ENCODE results near the gene LMO1.

The LMO1 gene

GRCh38 chr11:8267280-8267679, 3.6 kb upstream of the LMO1 start:
- H3K9ac ChIP-seq (ENCODE audit: low read length), result no peak overlapping the region
- H3K27me3 ChIP-seq (ENCODE audit: insufficient read depth, low read length), result peaks cover 42% of the 10 kb centered on the region
- H3K9me3 ChIP-seq (ENCODE audit: insufficient read depth, low read depth, low read length), result peaks cover 7% of the 10 kb centered on the region
- no peak for DNase-seq
- H4K8ac ChIP-seq (ENCODE audit: low read depth, low read length), result no peak overlapping the region
- no CpG with 5 or more reads among the region's 5 CpGs for WGBS (ENCODE audit: extremely low coverage, insufficient coverage, insufficient read length)
- no peaks in the 10 kb centered on the region for H3K79me1 ChIP-seq (ENCODE audit: low read length)
- no peak overlapping the region for H3K4me3 ChIP-seq (ENCODE audit: low read depth, low read length)
- no peak overlapping the region for H2AFZ ChIP-seq (ENCODE audit: insufficient read depth, low read length, poor library complexity)
- no peak overlapping the region for H4K12ac ChIP-seq (ENCODE audit: low read depth, low read length)
- no peak overlapping the region for H3K23ac ChIP-seq (ENCODE audit: low read length)
- no peak overlapping the region for H3K4ac ChIP-seq (ENCODE audit: low read depth, low read length)
- H3K4me1 ChIP-seq (ENCODE audit: control insufficient read depth in 1 of 2, insufficient read depth in 2 of 2, low read length in 2 of 2), result peaks cover 6 to 11% of the 10 kb centered on the region in 2 experiments
- H3K4me2 ChIP-seq (ENCODE audit: low read length), result no peak overlapping the region
- no peaks in the 10 kb centered on the region for H3K79me2 ChIP-seq (ENCODE audit: control insufficient read depth, insufficient read depth, low read length, poor library complexity)
- no peak overlapping the region for H2AK5ac ChIP-seq (ENCODE audit: low read length)
- no peak overlapping the region for H3K18ac ChIP-seq (ENCODE audit: low read length)
- H3K14ac ChIP-seq (ENCODE audit: low read length), result no peak overlapping the region
- no peak overlapping the region for H2BK120ac ChIP-seq (ENCODE audit: insufficient read depth, low read length, poor library complexity)
- no peak overlapping the region for H4K91ac ChIP-seq (ENCODE audit: low read depth, low read length)
- H2BK5ac ChIP-seq (ENCODE audit: low read depth, low read length, poor library complexity), result no peak overlapping the region
- H3K36me3 ChIP-seq (ENCODE audit: control insufficient read depth in 1 of 2, insufficient read depth in 2 of 2, low read length in 2 of 2), result no peaks in the 10 kb centered on the region
- H3K27ac ChIP-seq (ENCODE audit: low read depth, low read length), result no peak overlapping the region
- H2BK12ac ChIP-seq (ENCODE audit: low read length), result no peak overlapping the region

- Histone ChIP-seq H3K27me3 (ENCODE audit: insufficient read depth, low read length) (peaks cover 45% of the 10 kb centered on the region), H3K27ac (ENCODE audit: low read depth, low read length) (no peak overlapping the region), H2AFZ (ENCODE audit: insufficient read depth, low read length, poor library complexity) (no peak overlapping the region), H4K12ac (ENCODE audit: low read depth, low read length) (no peak overlapping the region), H3K14ac (ENCODE audit: low read length) (no peak overlapping the region), H3K18ac (ENCODE audit: low read length) (no peak overlapping the region), H3K9ac (ENCODE audit: low read length) (no peak overlapping the region), H3K79me1 (ENCODE audit: low read length) (no peaks in the 10 kb centered on the region), H2BK120ac (ENCODE audit: insufficient read depth, low read length, poor library complexity) (no peak overlapping the region), H3K23ac (ENCODE audit: low read length) (no peak overlapping the region), H3K36me3 (ENCODE audit: control insufficient read depth in 1 of 2, insufficient read depth in 2 of 2, low read length in 2 of 2) (no peaks in the 10 kb centered on the region), H4K91ac (ENCODE audit: low read depth, low read length) (no peak overlapping the region), H3K79me2 (ENCODE audit: control insufficient read depth, insufficient read depth, low read length, poor library complexity) (no peaks in the 10 kb centered on the region), H3K4me3 (ENCODE audit: low read depth, low read length) (no peak overlapping the region), H2BK12ac (ENCODE audit: low read length) (no peak overlapping the region), H4K8ac (ENCODE audit: low read depth, low read length) (no peak overlapping the region), H3K4ac (ENCODE audit: low read depth, low read length) (no peak overlapping the region), H3K9me3 (ENCODE audit: insufficient read depth, low read depth, low read length) (peaks cover 7% of the 10 kb centered on the region), H2AK5ac (ENCODE audit: low read length) (no peak overlapping the region), H3K4me2 (ENCODE audit: low read length) (no peak overlapping the region), H2BK5ac (ENCODE audit: low read depth, low read length, poor library complexity) (no peak overlapping the region), H3K4me1 (ENCODE audit: control insufficient read depth in 1 of 2, insufficient read depth in 2 of 2, low read length in 2 of 2) (peaks cover 6 to 16% of the 10 kb centered on the region in 2 experiments)
- WGBS (ENCODE audit: extremely low coverage, insufficient coverage, insufficient read length), result no CpG with 5 or more reads among the region's 11 CpGs
- no peak for DNase-seq
These were observed 2.9 kb upstream of the LMO1 start for GRCh38 chr11:8266246-8267241.

GRCh38 chr11:8265681-8266241, 2.1 kb upstream of the LMO1 start:
- Histone ChIP-seq H3K36me3 (ENCODE audit: control insufficient read depth in 1 of 2, insufficient read depth in 2 of 2, low read length in 2 of 2) (no peaks in the 10 kb centered on the region), H3K27ac (ENCODE audit: low read depth, low read length) (no peak overlapping the region), H3K18ac (ENCODE audit: low read length) (no peak overlapping the region), H2BK120ac (ENCODE audit: insufficient read depth, low read length, poor library complexity) (peak overlapping the region; percentile 7), H3K79me2 (ENCODE audit: control insufficient read depth, insufficient read depth, low read length, poor library complexity) (no peaks in the 10 kb centered on the region), H3K4me2 (ENCODE audit: low read length) (no peak overlapping the region), H3K4me3 (ENCODE audit: low read depth, low read length) (peak overlapping the region; percentile 16), H3K4ac (ENCODE audit: low read depth, low read length) (no peak overlapping the region), H2AK5ac (ENCODE audit: low read length) (no peak overlapping the region), H4K8ac (ENCODE audit: low read depth, low read length) (no peak overlapping the region), H3K79me1 (ENCODE audit: low read length) (no peaks in the 10 kb centered on the region), H3K9ac (ENCODE audit: low read length) (no peak overlapping the region), H3K4me1 (ENCODE audit: control insufficient read depth in 1 of 2, insufficient read depth in 2 of 2, low read length in 2 of 2) (peaks cover 6 to 16% of the 10 kb centered on the region in 2 experiments), H2BK5ac (ENCODE audit: low read depth, low read length, poor library complexity) (no peak overlapping the region), H4K12ac (ENCODE audit: low read depth, low read length) (no peak overlapping the region), H3K9me3 (ENCODE audit: insufficient read depth, low read depth, low read length) (peaks cover 7% of the 10 kb centered on the region), H3K23ac (ENCODE audit: low read length) (no peak overlapping the region), H3K14ac (ENCODE audit: low read length) (no peak overlapping the region), H3K27me3 (ENCODE audit: insufficient read depth, low read length) (peaks cover 43% of the 10 kb centered on the region), H4K91ac (ENCODE audit: low read depth, low read length) (no peak overlapping the region), H2BK12ac (ENCODE audit: low read length) (no peak overlapping the region), H2AFZ (ENCODE audit: insufficient read depth, low read length, poor library complexity) (no peak overlapping the region)
- WGBS (ENCODE audit: extremely low coverage, insufficient coverage, insufficient read length), result no CpG with 5 or more reads among the region's 6 CpGs
- DNase-seq, result no peak

- Histone ChIP-seq H4K91ac (ENCODE audit: low read depth, low read length) (no peak overlapping the region), H3K9ac (ENCODE audit: low read length) (no peak overlapping the region), H3K23ac (ENCODE audit: low read length) (no peak overlapping the region), H2BK120ac (ENCODE audit: insufficient read depth, low read length, poor library complexity) (no peak overlapping the region), H3K4me3 (ENCODE audit: low read depth, low read length) (peak overlapping the region; percentile 68), H2AFZ (ENCODE audit: insufficient read depth, low read length, poor library complexity) (no peak overlapping the region), H3K18ac (ENCODE audit: low read length) (no peak overlapping the region), H2AK5ac (ENCODE audit: low read length) (no peak overlapping the region), H3K14ac (ENCODE audit: low read length) (no peak overlapping the region), H3K27me3 (ENCODE audit: insufficient read depth, low read length) (peaks cover 21% of the 10 kb centered on the region), H4K8ac (ENCODE audit: low read depth, low read length) (no peak overlapping the region), H4K12ac (ENCODE audit: low read depth, low read length) (no peak overlapping the region), H3K27ac (ENCODE audit: low read depth, low read length) (no peak overlapping the region), H3K4me2 (ENCODE audit: low read length) (peak overlapping the region; percentile 90), H2BK5ac (ENCODE audit: low read depth, low read length, poor library complexity) (no peak overlapping the region), H2BK12ac (ENCODE audit: low read length) (no peak overlapping the region), H3K9me3 (ENCODE audit: insufficient read depth, low read depth, low read length) (peaks cover 7% of the 10 kb centered on the region), H3K79me2 (ENCODE audit: control insufficient read depth, insufficient read depth, low read length, poor library complexity) (no peaks in the 10 kb centered on the region), H3K79me1 (ENCODE audit: low read length) (no peaks in the 10 kb centered on the region), H3K4me1 (ENCODE audit: control insufficient read depth in 1 of 2, insufficient read depth in 2 of 2, low read length in 2 of 2) (peaks cover 5 to 13% of the 10 kb centered on the region in 2 experiments), H3K36me3 (ENCODE audit: control insufficient read depth in 1 of 2, insufficient read depth in 2 of 2, low read length in 2 of 2) (no peaks in the 10 kb centered on the region), H3K4ac (ENCODE audit: low read depth, low read length) (no peak overlapping the region)
- no peak for DNase-seq
- no CpG with 5 or more reads among the region's 53 CpGs for WGBS (ENCODE audit: extremely low coverage, insufficient coverage, insufficient read length)
These were observed 439 bp downstream of the LMO1 start for GRCh38 chr11:8263109-8263768.

Measured in trophoblast cell (in vitro differentiated cells and primary cell).